Measurements from ENCODE around the gene VSTM2L.

VSTM2L gene

DNA sequence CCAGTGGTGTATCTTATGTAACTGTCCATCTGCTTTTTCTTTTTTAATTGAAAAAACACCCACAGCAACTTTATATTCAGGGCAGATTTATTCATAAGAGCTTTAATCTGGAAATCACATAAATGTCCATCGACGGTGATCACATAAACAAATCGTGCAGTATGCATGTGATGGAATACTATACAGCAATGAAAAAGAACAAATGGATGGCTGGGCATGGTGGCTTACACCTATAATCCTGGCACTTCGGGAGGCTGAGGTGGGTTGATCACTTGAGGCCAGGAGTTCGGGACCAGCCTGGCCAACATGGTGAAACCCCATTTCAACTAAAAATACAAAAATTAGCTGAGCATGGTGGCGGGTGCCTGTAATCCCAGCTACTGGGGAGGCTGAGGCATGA, 39.1 kb downstream of the VSTM2L start:
- TF ChIP-seq, protein P1, sequence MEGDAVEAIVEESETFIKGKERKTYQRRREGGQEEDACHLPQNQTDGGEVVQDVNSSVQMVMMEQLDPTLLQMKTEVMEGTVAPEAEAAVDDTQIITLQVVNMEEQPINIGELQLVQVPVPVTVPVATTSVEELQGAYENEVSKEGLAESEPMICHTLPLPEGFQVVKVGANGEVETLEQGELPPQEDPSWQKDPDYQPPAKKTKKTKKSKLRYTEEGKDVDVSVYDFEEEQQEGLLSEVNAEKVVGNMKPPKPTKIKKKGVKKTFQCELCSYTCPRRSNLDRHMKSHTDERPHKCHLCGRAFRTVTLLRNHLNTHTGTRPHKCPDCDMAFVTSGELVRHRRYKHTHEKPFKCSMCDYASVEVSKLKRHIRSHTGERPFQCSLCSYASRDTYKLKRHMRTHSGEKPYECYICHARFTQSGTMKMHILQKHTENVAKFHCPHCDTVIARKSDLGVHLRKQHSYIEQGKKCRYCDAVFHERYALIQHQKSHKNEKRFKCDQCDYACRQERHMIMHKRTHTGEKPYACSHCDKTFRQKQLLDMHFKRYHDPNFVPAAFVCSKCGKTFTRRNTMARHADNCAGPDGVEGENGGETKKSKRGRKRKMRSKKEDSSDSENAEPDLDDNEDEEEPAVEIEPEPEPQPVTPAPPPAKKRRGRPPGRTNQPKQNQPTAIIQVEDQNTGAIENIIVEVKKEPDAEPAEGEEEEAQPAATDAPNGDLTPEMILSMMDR (IDR thresholded peaks at IDR 0.05; ENCODE audit: low read length, missing control alignments) = no peak
- H3K4me3 ChIP-seq (replicated peaks; ENCODE audit: low read depth, low read length) = no peak overlapping the region
- DNase-seq (ENCODE audit: low read depth) = no peak

DNA sequence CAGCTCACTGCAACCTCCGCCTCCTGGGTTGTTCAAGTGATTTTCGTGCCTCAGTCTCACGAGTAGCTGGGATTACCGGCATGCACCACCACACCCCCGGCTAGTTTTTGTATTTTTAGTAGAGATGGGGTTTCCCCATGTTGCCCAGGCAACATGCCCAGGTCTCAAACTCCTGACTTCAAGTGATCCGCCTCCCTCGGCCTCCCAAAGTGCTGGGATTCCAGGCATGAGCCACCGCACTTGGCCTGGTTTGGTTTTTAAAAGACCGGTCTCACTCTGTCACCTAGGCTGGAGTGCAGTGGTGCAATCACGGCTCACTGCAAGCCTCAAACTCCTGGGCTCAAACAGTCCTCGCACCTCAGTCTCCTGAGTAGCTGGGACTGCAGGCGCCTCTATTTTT, 40.1 kb downstream of the VSTM2L start:
- DNase-seq (ENCODE audit: low read depth) = no peak
- TF ChIP-seq, protein P1 (IDR thresholded peaks at IDR 0.05; ENCODE audit: low read length, missing control alignments) = no peak
- H3K4me3 ChIP-seq (replicated peaks; ENCODE audit: low read depth, low read length) = no peak overlapping the region

DNA sequence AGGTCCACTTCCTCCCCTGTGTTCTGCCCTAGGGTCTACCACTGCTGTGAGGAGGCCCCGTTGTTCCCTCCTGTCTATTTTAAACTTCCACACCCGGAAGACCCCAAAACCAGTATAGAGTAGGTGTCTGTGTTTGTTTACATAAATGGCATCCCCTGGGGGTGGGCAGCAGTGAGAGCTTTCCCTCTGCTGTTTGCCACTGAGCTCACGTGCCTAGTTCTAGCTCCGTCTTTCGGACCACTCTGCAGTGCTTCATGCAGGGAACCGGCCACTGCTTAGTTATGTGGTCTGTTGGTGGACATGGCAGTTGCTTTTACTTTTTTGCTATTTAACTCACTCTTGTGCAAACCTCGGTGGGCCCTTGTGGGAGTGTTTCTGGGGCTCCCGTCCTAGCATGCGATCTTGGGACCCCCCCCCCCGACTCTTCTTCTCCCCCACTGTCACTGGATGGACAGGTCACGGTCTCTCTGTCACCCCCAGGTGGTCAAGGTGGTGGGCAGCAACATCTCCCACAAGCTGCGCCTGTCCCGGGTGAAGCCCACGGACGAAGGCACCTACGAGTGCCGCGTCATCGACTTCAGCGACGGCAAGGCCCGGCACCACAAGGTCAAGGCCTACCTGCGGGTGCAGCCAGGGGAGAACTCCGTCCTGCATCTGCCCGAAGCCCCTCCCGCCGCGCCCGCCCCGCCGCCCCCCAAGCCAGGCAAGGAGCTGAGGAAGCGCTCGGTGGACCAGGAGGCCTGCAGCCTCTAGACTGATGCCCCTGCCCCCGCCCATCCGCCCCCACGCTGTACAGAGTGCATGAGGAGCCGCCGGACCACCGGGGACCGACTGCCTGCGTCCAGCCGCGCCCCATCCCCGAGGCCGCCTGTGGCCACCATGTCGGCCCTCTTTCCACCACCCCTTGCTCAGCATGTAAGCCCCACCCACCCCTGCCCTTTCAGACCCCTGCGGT, 40.9 kb downstream of the VSTM2L start:
- DNase-seq (ENCODE audit: low read depth) = no peak
- no peak overlapping the region for H3K4me3 ChIP-seq (replicated peaks; ENCODE audit: low read depth, low read length)
- TF ChIP-seq, protein P1 (IDR thresholded peaks at IDR 0.05; ENCODE audit: low read length, missing control alignments) = no peak

DNA sequence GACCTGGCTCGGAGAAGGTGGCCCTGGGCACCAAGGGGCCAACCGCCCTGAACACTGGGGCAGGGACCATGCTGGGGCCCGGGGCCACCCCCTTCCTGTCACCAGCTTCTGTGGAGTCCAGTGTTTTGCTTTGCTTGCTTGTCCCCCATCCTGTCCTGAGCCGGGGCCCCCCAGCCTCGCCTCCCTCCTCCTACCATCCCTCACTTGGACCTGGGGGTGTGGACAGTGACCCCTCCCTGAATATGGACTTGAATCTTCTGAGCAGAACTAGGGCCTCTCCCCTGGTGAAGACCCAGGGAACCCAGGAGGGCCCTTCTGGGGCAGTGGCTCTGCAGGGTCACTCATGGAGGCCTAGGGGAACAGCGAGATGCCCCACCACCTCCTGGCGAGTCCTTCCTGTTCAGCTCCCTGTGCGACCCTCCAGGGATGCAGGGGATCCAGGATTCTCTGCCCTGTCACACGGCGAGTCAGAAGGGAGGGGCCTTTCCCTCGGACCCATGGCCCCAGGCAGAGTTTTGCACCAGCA, 41.6 kb downstream of the VSTM2L start:
- H3K4me3 ChIP-seq (replicated peaks; ENCODE audit: low read depth, low read length) = no peak overlapping the region
- no peak for DNase-seq (ENCODE audit: low read depth)
- TF ChIP-seq, protein P1 (IDR thresholded peaks at IDR 0.05; ENCODE audit: low read length, missing control alignments) = no peak

DNA sequence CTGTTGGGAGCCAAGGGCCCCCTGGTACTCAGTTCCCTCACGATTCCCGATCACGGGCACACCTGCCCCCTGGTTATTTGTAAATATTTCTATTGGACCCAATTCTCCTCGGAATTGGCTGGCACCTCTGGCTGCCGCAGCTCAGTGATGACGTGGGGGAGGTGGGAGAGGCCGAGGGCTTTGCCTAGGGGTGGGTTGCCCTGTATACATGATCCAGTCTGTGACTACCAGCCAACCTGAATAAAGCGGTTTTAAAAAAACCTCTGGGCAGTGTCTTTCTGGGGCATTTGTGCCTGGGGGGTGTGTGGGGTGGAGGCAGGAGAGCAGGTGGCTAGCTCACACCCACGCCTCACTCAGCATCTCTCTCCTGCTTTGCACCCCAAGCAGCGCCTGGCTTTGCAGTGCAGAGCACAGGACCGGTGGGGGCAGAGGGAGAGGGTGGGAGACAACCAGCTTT, 42.2 kb downstream of the VSTM2L start:
- TF ChIP-seq, protein P1 (IDR thresholded peaks at IDR 0.05; ENCODE audit: low read length, missing control alignments) = no peak
- no peak overlapping the region for H3K4me3 ChIP-seq (replicated peaks; ENCODE audit: low read depth, low read length)
- no peak for DNase-seq (ENCODE audit: low read depth)

DNA sequence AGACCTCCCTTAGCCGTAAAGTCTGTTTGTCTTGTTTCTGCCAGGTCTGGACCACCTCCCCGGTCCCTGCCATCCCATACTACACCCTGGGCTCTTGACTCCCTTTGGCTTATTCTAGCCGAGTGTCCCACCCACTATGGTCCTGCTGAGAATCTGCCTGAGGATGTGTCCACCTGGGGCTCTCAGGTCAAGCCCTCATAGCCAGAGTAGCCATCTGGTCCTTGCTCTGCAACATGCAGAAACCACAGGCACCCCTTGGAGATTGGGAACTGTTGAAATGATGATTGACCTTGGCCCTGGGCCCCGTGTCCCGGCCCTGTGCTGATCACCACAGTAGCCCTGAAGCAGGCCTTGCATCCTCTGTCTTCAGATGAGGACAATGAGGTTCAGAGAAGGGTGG, 44.0 kb downstream of the VSTM2L start:
- TF ChIP-seq, protein P1 (IDR thresholded peaks at IDR 0.05; ENCODE audit: low read length, missing control alignments) = no peak
- no peak overlapping the region for H3K4me3 ChIP-seq (replicated peaks; ENCODE audit: low read depth, low read length)
- DNase-seq (ENCODE audit: low read depth) = no peak
